NCI-H2107 treated with DMSO at 0.1 percent for 48 hours (cell line): ENCODE results near the gene SLC15A3.

ENCODE experiments used
- DNase-seq: peaks from one replicate; lab custom pipeline; 2025; ENCODE audit not compliant: unreplicated experiment; lab: John Stamatoyannopoulos, UW

SLC15A3 gene

GRCh38 chr11:60946601-60947264, 5.2 kb downstream of the SLC15A3 start:
- DNase-seq, result no peak

- no peak for DNase-seq
Observed at GRCh38 chr11:60945295-60945667, 6.7 kb downstream of the SLC15A3 start.

GRCh38 chr11:60944490-60945294, 7.3 kb downstream of the SLC15A3 start:
- no peak for DNase-seq

- DNase-seq, result peak; percentile 78
Observed at GRCh38 chr11:60942970-60943565, 8.9 kb downstream of the SLC15A3 start.

GRCh38 chr11:60942219-60942618, 9.8 kb downstream of the SLC15A3 start:
- peak; percentile 25 for DNase-seq

- no peak for DNase-seq
Observed at GRCh38 chr11:60941371-60942119, 10.4 kb downstream of the SLC15A3 start.

- DNase-seq, result no peak
Observed at GRCh38 chr11:60939855-60940254, 12.1 kb downstream of the SLC15A3 start.

GRCh38 chr11:60939301-60939700, 12.7 kb downstream of the SLC15A3 start:
- no peak for DNase-seq

- DNase-seq, result no peak
Observed at GRCh38 chr11:60938500-60938899, 13.5 kb downstream of the SLC15A3 start.

GRCh38 chr11:60937811-60938210, 14.2 kb downstream of the SLC15A3 start:
- DNase-seq, result no peak

- no peak for DNase-seq
Observed at GRCh38 chr11:60937144-60937527, 14.8 kb downstream of the SLC15A3 start.

- no peak for DNase-seq
Observed at GRCh38 chr11:60936467-60937143, 15.4 kb downstream of the SLC15A3 start.

- no peak for DNase-seq
Observed at GRCh38 chr11:60935676-60936442, 16.1 kb downstream of the SLC15A3 start.

- no peak for DNase-seq
Observed at GRCh38 chr11:60934790-60935605, 17.0 kb downstream of the SLC15A3 start.

GRCh38 chr11:60934124-60934789, 17.7 kb downstream of the SLC15A3 start:
- no peak for DNase-seq

GRCh38 chr11:60933416-60934123, 18.4 kb downstream of the SLC15A3 start:
- no peak for DNase-seq

GRCh38 chr11:60932605-60933356, 19.2 kb downstream of the SLC15A3 start:
- DNase-seq, result no peak
